Sigmoid colon (tissue), 7 donors: ENCODE results near the gene GALNT7. TPM values are rescaled to one million over a fixed set of nuclear protein-coding genes. Genes with fewer than 3 reads are reported as not detected.

Source experiments
- DNase-seq: peaks from one replicate; pipeline ENCODE4 v3.0.0-alpha.2; 2019
- H3K27ac ChIP-seq, 4 donors: fragments of 200-600 bp; sonication (generic); one replicate each; pipeline ENCODE4 v1.5.1; 2016 to 2019; ENCODE audit warnings: mild to moderate bottlenecking in 1 of 4
- H3K27me3 ChIP-seq, 3 donors: fragments of 200-600 bp; sonication (generic); one replicate each; pipeline ENCODE4 v1.5.1; 2019; ENCODE audit warnings: mild to moderate bottlenecking in 1 of 3
- H3K36me3 ChIP-seq, 4 donors: fragments of 200-600 bp; sonication (generic); one replicate each; pipeline ENCODE4 v1.5.1; 2016 to 2019
- H3K4me1 ChIP-seq, 4 donors: fragments of 200-600 bp; sonication (generic); one replicate each; pipeline ENCODE4 v1.5.1; 2017 to 2019
- H3K4me3 ChIP-seq, 4 donors: fragments of 200-600 bp; sonication (generic); one replicate each; pipeline ENCODE4 v1.5.1; 2017 to 2019; ENCODE audit warnings: mild to moderate bottlenecking in 2 of 4, moderate library complexity in 1 of 4
- H3K9me3 ChIP-seq, 4 donors: fragments of 200-600 bp in 3 of 4; sonication (generic) in 3 of 4; one replicate each; pipeline versions ENCODE4 v1.5.1 to v1.6.1; 2013 to 2019
- EP300 ChIP-seq, 4 donors: sonication (generic); formaldehyde crosslinking; IDR thresholded peaks; one replicate each; pipeline ENCODE4 v1.6.1; 2017; ENCODE audit warnings: antibody characterized with exemption in 4 of 4
- POLR2A ChIP-seq, 2 donors: fragments of 450-650 bp; IDR thresholded peaks; one replicate each; pipeline ENCODE4 v1.6.1; 2016; ENCODE audit warnings: antibody characterized with exemption in 2 of 2, mild to moderate bottlenecking in 2 of 2, moderate library complexity in 2 of 2
- POLR2AphosphoS5 ChIP-seq, 4 donors: sonication (generic); formaldehyde crosslinking; IDR thresholded peaks; one replicate each; pipeline ENCODE4 v1.6.1; 2017; ENCODE audit warnings: antibody characterized with exemption in 4 of 4
- WGBS, 2 donors: extraction: QIAGEN DNeasy Blood & Tissue Kit; methylation state at CpG; one replicate each; pipeline ENCODE4 v1.1.7; 2013; 5-methylcytosine and 5-hydroxymethylcytosine counted together
- intact Hi-C: fragments of 100-400 bp; cut with DNase I; formaldehyde crosslinking; loops from one replicate; pipeline ENCODE4 v1.15.1; 2023
- polyA plus RNA-seq, 3 donors: library from polyadenylated mRNA; stranded (reverse); fragments of 200-250 nt; gene quantifications; one replicate each; pipeline ENCODE4 v1.2.3, GENCODE V29; 2013
- total RNA-seq, 4 donors: library from RNA; depleted of rRNA; stranded (reverse); fragments of >200 nt; gene quantifications; one replicate each; pipeline ENCODE4 v1.1.0, GENCODE V29; 2016
- TF ChIP-seq, protein P1 (sequence below), 4 experiments: fragments of 450-650 bp in 3 of 4; fragments of 200-600 bp in 1 of 4; IDR thresholded peaks; one replicate each; pipeline ENCODE4 v1.5.1; 2016 to 2019; ENCODE audit warnings: antibody characterized with exemption in 4 of 4, mild to moderate bottlenecking in 3 of 4, moderate library complexity in 2 of 4
- donor health status: healthy with polysubstance abuse.
- donor health status: Bipolar disorder and iron deficiency.
- donor health status: healthy.

GALNT7 gene
- total and polyA plus RNA-seq, 7 donors = 13.2 to 22.7 (median 16.8) TPM

- peaks cover 0 to 27% (median 13%) of the 10 kb centered on the region in 4 donors for H3K4me1 ChIP-seq
- 62 to 86% methylated on average over 3 of the region's 3 CpGs for WGBS, 2 donors
- intact Hi-C loops = loop anchor here (5.0 kb wide), 2 partner anchors 58 to 83 kb away; no protein-coding TSS in a partner anchor
- H3K27ac ChIP-seq = no peak overlapping the region
- TF ChIP-seq, protein P1, sequence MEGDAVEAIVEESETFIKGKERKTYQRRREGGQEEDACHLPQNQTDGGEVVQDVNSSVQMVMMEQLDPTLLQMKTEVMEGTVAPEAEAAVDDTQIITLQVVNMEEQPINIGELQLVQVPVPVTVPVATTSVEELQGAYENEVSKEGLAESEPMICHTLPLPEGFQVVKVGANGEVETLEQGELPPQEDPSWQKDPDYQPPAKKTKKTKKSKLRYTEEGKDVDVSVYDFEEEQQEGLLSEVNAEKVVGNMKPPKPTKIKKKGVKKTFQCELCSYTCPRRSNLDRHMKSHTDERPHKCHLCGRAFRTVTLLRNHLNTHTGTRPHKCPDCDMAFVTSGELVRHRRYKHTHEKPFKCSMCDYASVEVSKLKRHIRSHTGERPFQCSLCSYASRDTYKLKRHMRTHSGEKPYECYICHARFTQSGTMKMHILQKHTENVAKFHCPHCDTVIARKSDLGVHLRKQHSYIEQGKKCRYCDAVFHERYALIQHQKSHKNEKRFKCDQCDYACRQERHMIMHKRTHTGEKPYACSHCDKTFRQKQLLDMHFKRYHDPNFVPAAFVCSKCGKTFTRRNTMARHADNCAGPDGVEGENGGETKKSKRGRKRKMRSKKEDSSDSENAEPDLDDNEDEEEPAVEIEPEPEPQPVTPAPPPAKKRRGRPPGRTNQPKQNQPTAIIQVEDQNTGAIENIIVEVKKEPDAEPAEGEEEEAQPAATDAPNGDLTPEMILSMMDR (IDR thresholded peaks at IDR 0.05) = no peak
- TF ChIP-seq EP300 (IDR thresholded peaks at IDR 0.05) (no peak), POLR2AphosphoS5 (IDR thresholded peaks at IDR 0.05) (no peak), POLR2A (IDR thresholded peaks at IDR 0.05) (no peak)
- no peaks in the 10 kb centered on the region for H3K9me3 ChIP-seq
- no peaks in the 10 kb centered on the region for H3K27me3 ChIP-seq
- H3K36me3 ChIP-seq = no peaks in the 10 kb centered on the region
- H3K4me3 ChIP-seq = no peak overlapping the region
- DNase-seq = no peak
Observed at GRCh38 chr4:173174594-173175012, 6.0 kb downstream of the GALNT7 start.

GRCh38 chr4:173176010-173176409, 7.4 kb downstream of the GALNT7 start:
- Histone ChIP-seq H3K4me1 (peaks cover 0 to 19% (median 8%) of the 10 kb centered on the region in 4 donors), H3K36me3 (no peaks in the 10 kb centered on the region), H3K27me3 (no peaks in the 10 kb centered on the region), H3K4me3 (no peak overlapping the region), H3K9me3 (no peaks in the 10 kb centered on the region), H3K27ac (no peak overlapping the region)
- intact Hi-C loops = no loop called here
- no peak for DNase-seq
- 95 to 98% methylated on average over 6 of the region's 6 CpGs for WGBS, 2 donors
- TF ChIP-seq, protein P1 (IDR thresholded peaks at IDR 0.05) = no peak
- TF ChIP-seq POLR2A (IDR thresholded peaks at IDR 0.05) (no peak), EP300 (IDR thresholded peaks at IDR 0.05) (no peak), POLR2AphosphoS5 (IDR thresholded peaks at IDR 0.05) (no peak)

- intact Hi-C loops = no loop called here
- Histone ChIP-seq H3K36me3 (no peaks in the 10 kb centered on the region), H3K4me1 (peaks cover 0 to 19% (median 14%) of the 10 kb centered on the region in 4 donors), H3K27me3 (no peaks in the 10 kb centered on the region), H3K27ac (no peak overlapping the region), H3K9me3 (no peaks in the 10 kb centered on the region), H3K4me3 (no peak overlapping the region)
- DNase-seq = no peak
- 73 to 83% methylated on average over 3 of the region's 3 CpGs for WGBS, 2 donors
- TF ChIP-seq, protein P1 (IDR thresholded peaks at IDR 0.05) = no peak
- TF ChIP-seq POLR2AphosphoS5 (IDR thresholded peaks at IDR 0.05) (no peak), POLR2A (IDR thresholded peaks at IDR 0.05) (no peak), EP300 (IDR thresholded peaks at IDR 0.05) (no peak)
Observed at GRCh38 chr4:173177232-173177631, 8.6 kb downstream of the GALNT7 start.

DNA sequence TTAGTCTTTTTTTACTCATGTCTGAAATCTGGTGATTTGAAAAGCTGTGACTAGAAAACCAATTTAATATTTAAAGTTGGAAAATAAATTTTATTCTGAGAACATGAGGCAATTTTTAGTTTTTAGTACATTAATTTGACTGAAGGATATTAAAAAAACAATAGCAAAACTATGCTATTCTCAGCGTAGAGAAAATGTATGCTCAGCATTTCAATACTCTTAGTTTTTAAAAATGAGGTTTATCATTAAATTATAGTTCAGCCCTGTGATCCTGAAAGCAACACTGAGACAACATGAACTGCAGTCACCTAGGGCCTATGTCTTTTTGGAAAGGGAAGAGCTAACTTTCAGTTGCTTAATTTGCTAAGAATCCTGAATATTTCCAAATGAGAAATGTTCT, 9.5 kb downstream of the GALNT7 start:
- H3K4me1 ChIP-seq = peaks cover 0 to 23% (median 18%) of the 10 kb centered on the region in 4 donors
- H3K4me3 ChIP-seq = no peak overlapping the region
- 87 to 95% methylated on average over 1 of the region's 1 CpG for WGBS, 2 donors
- H3K36me3 ChIP-seq = no peaks in the 10 kb centered on the region
- no peak for TF ChIP-seq POLR2AphosphoS5 (IDR thresholded peaks at IDR 0.05)
- no peak for TF ChIP-seq POLR2A (IDR thresholded peaks at IDR 0.05)
- TF ChIP-seq EP300 (IDR thresholded peaks at IDR 0.05) = no peak
- TF ChIP-seq, protein P1 (IDR thresholded peaks at IDR 0.05) = no peak
- intact Hi-C loops = no loop called here
- H3K27ac ChIP-seq = no peak overlapping the region
- H3K27me3 ChIP-seq = no peaks in the 10 kb centered on the region
- no peak for DNase-seq
- no peaks in the 10 kb centered on the region for H3K9me3 ChIP-seq

- TF ChIP-seq EP300 (IDR thresholded peaks at IDR 0.05) (no peak), POLR2AphosphoS5 (IDR thresholded peaks at IDR 0.05) (no peak), POLR2A (IDR thresholded peaks at IDR 0.05) (no peak)
- TF ChIP-seq, protein P1 (IDR thresholded peaks at IDR 0.05) = no peak
- Histone ChIP-seq H3K36me3 (no peaks in the 10 kb centered on the region), H3K4me1 (peaks cover 0 to 28% (median 20%) of the 10 kb centered on the region in 4 donors), H3K27ac (no peak overlapping the region), H3K27me3 (no peaks in the 10 kb centered on the region), H3K9me3 (no peaks in the 10 kb centered on the region), H3K4me3 (no peak overlapping the region)
- WGBS, 2 donors = 95 to 97% methylated on average over 3 of the region's 3 CpGs
- DNase-seq = no peak
- intact Hi-C loops = no loop called here
Observed at GRCh38 chr4:173181848-173182247, 13.2 kb downstream of the GALNT7 start.
